Activated CD8-positive, alpha-beta memory T cell treated with anti-CD3 and anti-CD28 coated beads, Interleukin-2, amount 50 U/mL, for 4 hours (primary cell): ENCODE data around the gene FRG2B.
"Not testable (repeated sequence)": the region's sequence is repeated elsewhere in the genome, so short reads cannot be mapped to it uniquely, and the experiment has no call there.

Experiments used
- DNase-seq: peaks from one replicate; pipeline ENCODE4 v3.0.0-alpha.2; 2020

Gene FRG2B

GRCh38 chr10:133626695-133627094, at the start of gene FRG2B:
TSS of gene FRG2B (minus strand) at chr10:133626795. CDS start at chr10:133626742, 53 bp downstream.
- not testable (repeated sequence) for DNase-seq

DNA sequence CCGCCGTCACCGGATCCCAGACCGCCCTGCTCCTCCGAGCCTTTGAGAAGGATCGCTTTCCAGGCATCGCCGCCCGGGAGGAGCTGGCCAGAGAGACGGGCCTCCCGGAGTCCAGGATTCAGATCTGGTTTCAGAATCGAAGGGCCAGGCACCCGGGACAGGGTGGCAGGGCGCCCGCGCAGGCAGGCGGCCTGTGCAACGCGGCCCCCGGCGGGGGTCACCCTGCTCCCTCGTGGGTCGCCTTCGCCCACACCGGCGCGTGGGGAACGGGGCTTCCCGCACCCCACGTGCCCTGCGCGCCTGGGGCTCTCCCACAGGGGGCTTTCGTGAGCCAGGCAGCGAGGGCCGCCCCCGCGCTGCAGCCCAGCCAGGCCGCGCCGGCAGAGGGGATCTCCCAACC, 40.9 kb upstream of the FRG2B start:
- not testable (repeated sequence) for DNase-seq

DNA sequence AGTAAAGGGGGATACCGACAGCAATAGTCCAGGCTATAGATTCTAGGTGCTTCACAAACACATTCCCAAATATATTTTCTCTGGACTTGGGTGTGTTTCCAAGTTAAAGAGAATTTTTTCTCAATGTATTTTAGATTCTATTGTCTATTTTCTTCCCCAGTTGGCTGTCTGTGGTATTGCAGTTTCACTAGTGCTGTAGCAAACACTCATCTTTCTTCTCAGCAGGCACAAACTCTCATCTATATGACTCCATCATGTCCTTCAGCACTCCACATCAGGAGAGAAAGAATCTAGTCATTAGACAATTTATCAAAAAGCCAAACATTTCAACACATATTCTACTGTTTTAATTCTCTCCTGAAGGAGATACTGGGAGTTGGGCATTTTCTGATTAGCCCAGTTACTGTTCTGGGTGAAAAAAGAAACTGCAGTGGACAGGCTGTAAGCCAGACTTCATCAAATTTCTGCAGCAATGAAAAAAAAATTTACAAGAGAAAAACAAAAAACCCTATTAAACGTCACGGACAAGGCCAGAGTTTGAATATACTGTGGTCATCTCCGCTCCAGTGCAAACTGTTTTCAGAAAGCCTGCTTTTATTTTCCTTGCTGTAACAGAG, 37.1 kb upstream of the FRG2B start:
- DNase-seq = not testable (repeated sequence)

DNA sequence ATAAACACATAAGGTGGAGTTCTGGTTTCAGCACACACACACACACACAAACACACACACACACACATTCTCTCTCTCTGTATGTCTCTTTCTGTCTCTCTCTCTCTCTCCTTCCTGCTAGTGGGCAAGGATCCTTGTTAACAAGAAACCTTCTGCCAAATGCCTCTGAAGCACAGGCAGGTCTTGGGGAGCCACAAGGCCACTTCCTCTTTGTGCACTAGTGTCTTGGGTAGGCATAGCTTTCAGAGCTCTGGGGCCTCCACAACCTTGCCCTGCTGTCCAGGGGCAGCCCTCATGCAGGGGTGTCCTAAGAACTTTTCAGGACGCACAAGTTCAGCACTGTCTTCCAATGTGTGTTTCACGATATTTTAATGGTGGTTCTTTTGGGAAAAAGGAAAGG, 34.5 kb upstream of the FRG2B start:
- DNase-seq = not testable (repeated sequence)

DNA sequence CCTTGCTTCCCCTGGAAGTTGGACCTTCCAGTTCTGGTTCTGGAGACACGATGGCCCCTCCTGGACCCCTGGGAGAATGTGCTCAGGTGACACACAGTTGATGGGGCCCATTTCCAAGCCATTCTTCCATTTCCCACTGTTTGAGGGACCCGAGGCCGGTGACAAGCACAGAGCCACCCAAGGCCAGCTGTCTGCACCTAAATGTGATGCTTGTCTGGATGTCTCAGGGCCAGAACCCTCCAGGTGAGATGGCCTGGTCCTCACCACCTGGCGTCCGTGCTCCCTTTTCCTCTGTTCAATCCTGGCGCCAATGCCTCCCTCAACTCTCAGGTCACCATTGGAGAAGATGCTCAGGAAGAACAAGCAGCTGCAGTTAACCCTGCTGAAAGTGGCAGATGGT, 33.9 kb upstream of the FRG2B start:
- not testable (repeated sequence) for DNase-seq

DNA sequence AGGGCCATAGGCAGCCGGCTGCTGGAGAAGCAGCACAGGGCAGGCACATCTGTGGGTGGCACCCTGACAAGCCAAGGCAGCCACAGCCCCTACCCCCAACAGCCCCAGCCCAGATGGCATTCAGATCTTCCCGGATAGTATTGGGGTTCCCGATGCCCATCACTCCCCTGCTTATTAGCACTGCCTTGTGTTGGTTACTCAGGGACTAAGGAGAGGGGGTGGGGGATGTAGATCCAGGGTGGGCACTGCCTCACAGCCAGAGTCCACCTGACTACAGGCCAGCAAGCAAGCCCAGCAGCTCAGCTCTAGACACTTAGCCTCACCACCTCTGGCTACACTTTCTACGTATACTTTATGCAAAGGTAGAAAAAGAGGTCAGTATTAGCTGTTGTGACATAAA, 30.7 kb upstream of the FRG2B start:
- DNase-seq = not testable (repeated sequence)

DNA sequence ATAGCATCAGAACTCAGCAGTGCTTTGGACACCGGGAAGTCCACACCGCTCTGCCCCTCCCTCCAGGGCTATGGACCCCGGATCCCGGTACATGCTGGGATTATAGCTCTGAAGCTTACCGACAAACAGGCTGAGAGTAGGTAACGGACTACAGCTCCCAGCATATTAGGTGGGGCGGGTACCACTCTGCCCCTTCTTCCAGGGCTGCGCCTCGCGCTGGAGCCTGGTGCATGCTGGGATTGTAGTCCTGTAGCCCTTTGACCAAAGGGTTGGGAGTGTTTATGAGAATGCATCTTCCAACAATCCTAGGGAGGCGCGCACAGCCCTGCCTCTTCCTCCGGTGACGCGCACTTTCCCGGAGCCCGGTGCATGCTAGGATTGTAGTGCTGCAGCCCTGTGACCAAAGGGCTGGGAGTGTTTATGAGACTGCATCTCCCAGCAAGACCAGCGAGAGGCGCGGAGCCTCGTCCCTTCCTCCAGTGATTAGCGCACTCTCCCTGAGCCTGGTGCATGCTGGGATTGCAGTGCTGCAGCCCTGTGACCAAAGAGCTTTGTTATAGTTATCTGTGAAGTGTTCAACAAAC, 22.4 kb upstream of the FRG2B start:
- DNase-seq = not testable (repeated sequence)

DNA sequence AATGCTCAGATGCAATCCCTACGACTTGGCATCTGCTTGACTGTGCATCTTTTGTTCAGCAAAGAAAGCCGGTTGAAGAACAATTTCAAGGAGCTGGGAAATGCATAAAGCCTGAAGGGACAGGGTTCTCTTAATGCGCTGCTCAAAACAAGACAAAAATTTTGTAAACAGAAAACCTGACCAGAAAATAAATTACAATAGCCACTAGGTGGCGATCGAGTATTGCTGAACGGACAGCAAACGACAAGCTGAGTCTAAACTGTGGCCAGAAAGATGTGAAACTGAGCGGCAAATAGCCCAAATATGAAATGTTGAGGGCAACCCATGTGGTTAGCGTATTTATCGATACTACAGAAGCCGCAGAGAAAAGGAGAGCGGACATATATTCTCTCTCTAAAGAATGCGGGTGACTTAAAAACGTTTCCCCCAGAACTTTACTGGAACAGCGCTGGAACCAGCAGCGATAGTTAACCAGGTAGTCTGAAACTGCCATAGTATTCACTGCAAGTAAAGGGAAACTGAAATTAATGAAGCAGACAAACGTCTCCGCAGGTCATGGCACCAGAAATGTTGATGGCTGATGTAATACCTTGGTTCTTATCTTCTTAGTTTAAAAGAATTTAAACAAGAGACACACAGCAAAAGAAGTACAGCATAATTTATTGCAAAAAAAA, 20.6 kb upstream of the FRG2B start:
- not testable (repeated sequence) for DNase-seq

GRCh38 chr10:133637846-133638235, 11.2 kb upstream of the FRG2B start:
- not testable (repeated sequence) for DNase-seq

DNA sequence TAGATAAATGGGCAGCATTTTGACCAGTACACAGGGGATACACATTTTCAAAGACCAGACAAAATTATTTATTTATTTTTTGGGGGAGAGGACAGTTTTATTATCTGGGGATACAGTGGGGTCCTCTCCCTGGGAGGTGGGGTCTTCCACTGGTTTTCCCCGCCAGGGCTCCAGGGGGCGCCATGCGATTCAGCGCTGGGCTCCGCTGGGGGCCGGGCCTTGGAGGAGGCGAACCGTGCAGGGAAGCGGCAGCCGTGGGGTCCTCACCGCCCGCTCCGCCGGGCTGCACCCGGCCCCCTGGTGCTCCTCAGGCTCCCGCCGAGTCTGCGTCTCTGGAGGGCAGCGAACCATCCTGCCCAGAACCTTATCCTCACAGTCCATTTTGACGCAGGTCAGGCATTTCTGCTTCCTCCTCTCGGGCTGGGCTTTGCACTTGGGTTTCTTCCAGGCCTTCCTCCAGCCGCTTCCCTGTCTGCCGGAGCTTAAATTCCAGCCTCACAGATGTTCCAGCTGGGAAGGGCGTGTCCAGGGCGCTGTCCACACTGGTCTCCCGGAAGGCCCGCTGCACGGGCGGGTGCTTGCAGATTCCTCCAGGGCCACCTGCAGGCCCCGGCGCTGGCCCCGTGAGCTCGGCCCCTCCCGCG, 10.7 kb upstream of the FRG2B start:
- not testable (repeated sequence) for DNase-seq

DNA sequence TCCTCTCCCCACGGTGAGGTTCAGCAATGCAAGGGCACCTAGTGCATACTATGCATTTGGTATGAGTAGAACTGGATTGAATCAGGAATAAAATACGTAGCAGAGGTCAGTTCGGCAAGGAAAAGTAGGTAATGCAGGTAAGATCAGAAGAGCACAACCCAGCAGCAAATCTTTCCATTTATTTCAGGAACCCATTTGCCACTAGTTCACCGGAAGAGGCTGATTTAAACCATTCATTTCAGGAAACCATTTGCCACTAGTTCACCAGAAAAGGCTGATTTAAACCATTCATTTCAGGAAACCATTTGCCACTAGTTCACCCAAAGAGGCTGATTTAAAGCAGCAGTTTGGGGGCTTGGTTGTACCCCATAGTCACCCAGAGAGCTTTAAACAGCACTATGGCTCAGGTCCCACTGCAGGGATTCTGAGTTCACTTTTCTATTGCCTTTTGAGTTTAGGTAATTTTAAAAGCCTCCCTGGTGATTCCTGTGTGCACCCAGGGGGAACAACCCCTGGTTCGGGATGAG, 4.2 kb upstream of the FRG2B start:
- DNase-seq = not testable (repeated sequence)

- not testable (repeated sequence) for DNase-seq
Measured at GRCh38 chr10:133622544-133622943, 4.1 kb downstream of the FRG2B start.

- no peak for DNase-seq
Measured at GRCh38 chr10:133618851-133619250, 7.7 kb downstream of the FRG2B start.

DNA sequence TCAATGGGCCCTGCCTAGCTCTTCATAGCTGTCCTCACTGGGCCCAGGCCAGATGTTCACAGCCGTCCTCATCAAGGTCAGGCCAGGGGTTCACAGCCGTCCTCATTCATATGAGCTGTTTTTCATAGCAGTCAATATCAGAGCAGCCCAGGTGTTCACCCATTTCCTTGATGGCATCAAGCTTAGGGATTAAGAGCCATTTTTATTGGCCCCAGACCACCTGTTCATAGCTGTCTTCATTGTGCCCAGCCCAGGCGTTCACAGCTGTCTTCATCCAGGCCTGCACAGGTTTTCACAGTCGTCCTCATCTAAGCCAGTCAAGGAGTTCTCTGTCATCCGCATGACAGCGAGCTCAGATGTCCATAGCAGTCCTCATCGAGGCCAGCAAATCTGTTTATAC, 9.4 kb downstream of the FRG2B start:
- no peak for DNase-seq

DNA sequence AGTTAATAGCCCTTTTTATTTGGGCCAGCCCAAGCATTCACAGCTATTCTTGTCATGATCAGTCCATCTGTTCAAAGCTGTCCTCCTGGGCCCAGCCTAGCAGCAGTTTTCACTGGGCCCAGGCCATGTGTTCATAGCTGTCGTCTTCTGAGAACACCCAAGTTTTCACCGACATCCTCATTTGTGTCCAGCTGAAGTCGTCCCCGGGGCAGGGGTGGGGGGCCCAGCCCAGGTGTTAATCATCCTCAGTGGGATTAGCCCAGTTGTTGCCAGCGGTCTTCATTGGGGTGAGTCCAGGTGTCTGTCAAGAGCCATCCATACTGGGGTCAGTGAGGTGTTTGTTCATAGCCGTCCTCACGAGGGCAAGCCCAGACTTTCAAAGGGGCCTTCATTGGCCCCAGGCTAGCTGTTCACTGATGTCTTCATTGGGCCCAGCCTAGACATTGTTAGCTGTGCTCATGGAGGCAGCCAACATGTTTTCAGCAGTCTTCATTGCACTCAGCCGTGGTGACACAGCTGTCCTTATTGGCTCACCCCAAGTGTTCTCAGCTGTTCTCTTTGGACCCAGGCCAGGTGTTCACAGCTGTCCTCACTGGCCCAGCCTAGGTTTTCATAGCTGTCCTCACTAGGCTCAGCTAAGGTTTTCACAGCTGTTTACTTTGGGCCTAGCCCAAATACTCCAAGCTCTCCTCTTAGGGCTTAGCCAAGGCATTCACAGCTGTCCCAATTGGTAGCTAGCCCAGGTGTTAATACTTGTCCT, 10.0 kb downstream of the FRG2B start:
- no peak for DNase-seq

- DNase-seq = no peak
Measured at GRCh38 chr10:133614830-133615580, 11.6 kb downstream of the FRG2B start.

GRCh38 chr10:133613699-133614098, 12.9 kb downstream of the FRG2B start:
- no peak for DNase-seq

GRCh38 chr10:133611079-133611478, 15.5 kb downstream of the FRG2B start:
- DNase-seq = no peak

GRCh38 chr10:133608855-133609254, 17.7 kb downstream of the FRG2B start:
- no peak for DNase-seq

- DNase-seq = not testable (repeated sequence)
Measured at GRCh38 chr10:133603434-133603833, 23.2 kb downstream of the FRG2B start.

DNA sequence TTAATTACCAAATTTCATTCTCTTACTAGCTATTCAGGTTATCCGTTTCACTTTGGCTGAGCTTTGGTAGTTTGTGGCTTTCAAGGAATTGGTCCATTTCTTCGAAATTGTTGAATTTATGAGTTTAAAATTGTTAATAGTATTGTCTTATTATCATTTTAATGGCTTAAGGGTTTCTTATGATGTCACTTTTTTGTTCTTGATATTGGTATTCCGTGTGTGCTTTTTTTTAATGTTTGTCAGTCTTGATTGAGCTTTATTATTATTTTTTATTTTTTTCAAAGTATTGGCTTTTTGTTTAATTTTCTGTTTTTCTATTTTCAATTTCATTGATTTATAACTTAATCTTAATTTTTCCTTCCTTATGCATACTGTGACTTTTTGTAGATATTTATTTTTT, 25.9 kb downstream of the FRG2B start:
- DNase-seq = no peak

DNA sequence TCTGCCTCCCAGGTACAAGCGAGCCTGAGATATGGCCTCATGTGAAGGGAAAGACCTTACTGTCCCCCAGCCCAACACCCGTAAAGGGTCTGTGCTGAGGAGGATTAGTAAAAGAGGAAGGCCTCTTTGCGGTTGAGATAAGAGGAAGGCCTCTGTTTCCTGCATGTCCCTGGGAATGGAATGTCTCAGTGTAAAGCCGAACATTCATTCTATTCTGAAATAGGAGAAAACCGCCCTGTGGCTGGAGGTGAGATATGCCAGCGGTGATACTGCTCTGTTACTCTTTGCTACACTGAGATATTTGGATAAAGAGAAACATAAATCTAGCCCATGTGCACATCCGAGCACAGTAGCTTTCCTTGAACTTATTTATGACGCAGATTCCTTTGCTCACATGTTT, 26.7 kb downstream of the FRG2B start:
- DNase-seq = not testable (repeated sequence)
